K562 (cell line): Measurements from ENCODE around the gene PSMA5. TPM values are rescaled to one million over a fixed set of nuclear protein-coding genes. Genes with fewer than 3 reads are reported as not detected.
A peak's percentile ranks its signal among the peaks of the same experiment; 100 is the strongest.

Experiments used
- CEBPG ChIP-seq, 3 experiments: fragments of 200-800 bp in 1 of 3; sonication (Bioruptor generic) in 1 of 3; sonication (generic) in 1 of 3; formaldehyde crosslinking in 1 of 3; IDR thresholded peaks in 2 of 3; conservative IDR thresholded peaks in 1 of 3; 2 replicates each; pipeline versions ENCODE4 v1.6.1 to v1.8.0; 2016 to 2022; ENCODE audit warnings: missing compliant biosample characterization in 2 of 3, missing genetic modification characterization in 2 of 3, mild to moderate bottlenecking in 1 of 3, missing genetic modification reagents in 1 of 3
- FOXJ3 ChIP-seq: sonication (generic); formaldehyde crosslinking; IDR thresholded peaks from 2 replicates; pipeline ENCODE4 v1.4.0; 2020; ENCODE audit warnings: mild to moderate bottlenecking, missing genetic modification reagents
- HDAC1 ChIP-seq, 2 experiments: fragments of 450-650 bp; IDR thresholded peaks; 2 replicates each; pipeline ENCODE4 v1.6.1; 2016 to 2017; ENCODE audit warnings: inconsistent platforms in 1 of 2, mild to moderate bottlenecking in 1 of 2, moderate library complexity in 1 of 2
- HDAC2 ChIP-seq: fragments of 450-650 bp; IDR thresholded peaks from 2 replicates; pipeline ENCODE4 v1.6.1; 2016; ENCODE audit warnings: mild to moderate bottlenecking
- HDGF ChIP-seq: fragments of 450-650 bp; IDR thresholded peaks from 2 replicates; pipeline ENCODE4 v1.6.1; 2016
- HLTF ChIP-seq: fragments of 450-650 bp; IDR thresholded peaks from 2 replicates; pipeline ENCODE4 v1.6.1; 2016
- HOXB6 ChIP-seq: fragments of 250-450 bp; sonication (Bioruptor Pico); IDR thresholded peaks from 2 replicates; pipeline ENCODE4 v1.5.1; 2022; ENCODE audit warnings: mild to moderate bottlenecking, borderline replicate concordance
- JUND ChIP-seq, 2 experiments: IDR thresholded peaks; 2 replicates in 1 of 2; 3 replicates in 1 of 2; pipeline ENCODE4 v1.6.1; 2011; ENCODE audit warnings: borderline replicate concordance in 2 of 2, low read depth in 2 of 2, low read length in 2 of 2, improper control_type of control experiment in 1 of 2, missing biosample characterization in 1 of 2, missing genetic modification characterization in 1 of 2, missing genetic modification reagents in 1 of 2
- KHSRP ChIP-seq: fragments of 450-650 bp; IDR thresholded peaks from 2 replicates; pipeline ENCODE4 v1.6.1; 2017
- MITF ChIP-seq: IDR thresholded peaks from 2 replicates; pipeline ENCODE4 v1.6.1; 2014; ENCODE audit warnings: antibody characterized with exemption
- NONO ChIP-seq, 2 experiments: fragments of 200-400 bp in 1 of 2; fragments of 450-650 bp in 1 of 2; formaldehyde crosslinking in 1 of 2; IDR thresholded peaks; 2 replicates each; pipeline ENCODE4 v1.6.1; 2017; ENCODE audit warnings: low read depth in 2 of 2, mild to moderate bottlenecking in 2 of 2, moderate library complexity in 2 of 2, low read length in 1 of 2
- NR4A1 ChIP-seq, 2 experiments: fragments of 250-450 bp in 1 of 2; fragments of 450-650 bp in 1 of 2; sonication (Bioruptor Pico) in 1 of 2; IDR thresholded peaks; 2 replicates each; pipeline versions ENCODE4 v1.4.0 to v1.6.1; 2016 to 2020; ENCODE audit warnings: mild to moderate bottlenecking in 2 of 2, missing compliant biosample characterization in 1 of 2, missing genetic modification characterization in 1 of 2, moderate library complexity in 1 of 2
- PML ChIP-seq: IDR thresholded peaks from 2 replicates; pipeline ENCODE4 v1.6.1; 2012; ENCODE audit warnings: low read length, inconsistent platforms
- PRPF4 ChIP-seq: fragments of 200-400 bp; formaldehyde crosslinking; IDR thresholded peaks from one replicate; pipeline ENCODE4 v1.6.1; 2017; ENCODE audit warnings: low read length, low read depth, mild to moderate bottlenecking; ENCODE audit not compliant: insufficient read depth, poor library complexity, severe bottlenecking
- SMARCA5 ChIP-seq: fragments of 450-650 bp; IDR thresholded peaks from 2 replicates; pipeline ENCODE4 v1.6.1; 2016
- STAT6 ChIP-seq: sonication (generic); formaldehyde crosslinking; IDR thresholded peaks from 2 replicates; pipeline ENCODE4 v1.8.1; 2023; ENCODE audit warnings: mild to moderate bottlenecking, missing genetic modification reagents
- ZNF143 ChIP-seq: sonication (generic); formaldehyde crosslinking; IDR thresholded peaks from 2 replicates; pipeline ENCODE4 v1.9.0; 2022; ENCODE audit warnings: mild to moderate bottlenecking, missing genetic modification reagents
- ZNF23 ChIP-seq: fragments of 250-450 bp; sonication (Bioruptor Pico); IDR thresholded peaks from 2 replicates; pipeline ENCODE4 v1.4.0; 2020; ENCODE audit warnings: mild to moderate bottlenecking
- ZNF24 ChIP-seq: fragments of 450-650 bp; IDR thresholded peaks from 2 replicates; pipeline ENCODE4 v1.6.1; 2016
- ZNF408 ChIP-seq: fragments of 250-450 bp; sonication (Bioruptor Pico); IDR thresholded peaks from 2 replicates; pipeline ENCODE4 v1.4.0; 2020; ENCODE audit warnings: low read depth, mild to moderate bottlenecking, moderate library complexity
- ZNF41 ChIP-seq: fragments of 250-450 bp; sonication (Bioruptor Pico); conservative IDR thresholded peaks from 2 replicates; pipeline ENCODE4 v1.4.0; 2020; ENCODE audit warnings: mild to moderate bottlenecking
- ZNF785 ChIP-seq: fragments of 250-450 bp; sonication (Bioruptor Pico); IDR thresholded peaks from 2 replicates; pipeline ENCODE4 v1.4.0; 2020; ENCODE audit warnings: mild to moderate bottlenecking
- polyA plus RNA-seq, 8 experiments: library from polyadenylated mRNA; depleted of rRNA in 4 of 8; stranded (reverse) in 5 of 8; unstranded in 3 of 8; fragments of >200 nt; fragmentation: Nextera tagmentation in 2 of 8; fragmentation: Illumina TruSeq in 1 of 8; extraction: Ambion mirVana in 2 of 8; extraction: Trizol in 1 of 8; gene quantifications; 2 replicates each; pipeline versions ENCODE4 v1.2.1 to v1.2.3, GENCODE V29; 2011 to 2014; ENCODE audit warnings: inconsistent platforms in 1 of 8, missing spikeins in 1 of 8
- total RNA-seq, 7 experiments: library from RNA; depleted of rRNA in 6 of 7; stranded (reverse); fragments of >200 nt in 6 of 7; fragmentation: Illumina TruSeq in 2 of 7; extraction: Trizol in 2 of 7; gene quantifications; 2 replicates each; pipeline versions ENCODE4 v1.2.1 to v1.2.3, GENCODE V29; 2011 to 2021; ENCODE audit warnings: low replicate concordance in 1 of 7
- TF ChIP-seq, protein P1 (sequence below): fragments of 450-650 bp; IDR thresholded peaks from 2 replicates; pipeline ENCODE4 v1.6.1; 2018; ENCODE audit warnings: mild to moderate bottlenecking, low read depth; ENCODE audit not compliant: partially characterized antibody

The PSMA5 gene
- total and polyA plus RNA-seq, 9 of the 15 experiments (the other 6 are each of a cell fraction or from before 2014, with no cell fraction given), result 82.6 to 542 (median 287) TPM

DNA sequence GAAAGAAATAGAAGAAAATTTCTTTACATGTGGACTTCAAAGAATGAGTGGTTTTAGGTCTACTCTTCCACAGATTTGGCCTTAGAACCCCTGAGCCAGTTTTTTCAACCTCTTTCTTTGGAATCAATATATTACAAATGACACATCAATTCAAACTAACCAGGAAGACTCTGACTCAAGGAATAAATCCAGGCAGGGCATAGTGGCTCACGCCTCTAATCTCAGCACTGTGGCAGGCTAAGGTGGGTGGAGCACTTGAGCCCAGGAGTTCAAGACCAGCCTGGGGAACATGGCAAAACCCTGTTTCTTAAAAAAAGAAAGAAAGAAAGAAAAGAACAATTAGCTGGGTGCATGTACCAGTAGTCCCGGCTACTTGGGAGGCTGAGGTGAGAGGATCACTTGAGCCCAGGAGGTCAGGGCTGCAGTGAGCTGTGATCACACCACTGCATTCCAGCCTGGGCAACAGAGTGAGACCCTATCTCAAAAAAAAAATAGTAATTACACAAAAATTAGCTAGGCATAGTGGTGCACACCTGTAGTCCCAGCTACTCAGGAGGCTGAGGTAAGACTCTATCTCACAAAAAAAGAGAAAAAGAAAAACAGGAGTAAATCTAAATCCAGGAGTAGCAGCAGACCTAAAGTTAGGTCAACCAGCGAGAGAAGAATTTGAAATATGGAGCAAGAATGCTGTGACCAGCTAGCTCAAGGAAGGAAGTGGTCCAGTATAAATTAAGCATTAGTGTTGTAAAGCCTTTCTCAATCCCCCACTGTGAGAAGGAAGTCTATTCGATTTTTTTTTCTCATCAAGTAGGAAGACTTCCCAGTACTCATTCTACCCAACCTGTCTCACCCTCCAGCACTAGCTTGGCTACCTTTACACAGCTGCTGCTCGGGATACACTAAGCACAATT, 30.4 kb downstream of the PSMA5 start (continued):
- TF ChIP-seq STAT6 (no peak), MITF (no peak), JUND (IDR thresholded peaks at IDR 0.05; ENCODE audit: borderline replicate concordance, low read depth, low read length) (no peak), JUND (tag; IDR thresholded peaks at IDR 0.05; ENCODE audit: borderline replicate concordance, low read depth, low read length) (no peak), FOXJ3 (CRISPR knock-in tag) (no peak), NR4A1 (CRISPR knock-in tag; IDR thresholded peaks at IDR 0.05) (no peak), NR4A1 (tag; IDR thresholded peaks at IDR 0.05) (no peak), SMARCA5 (peak; percentile 68; the same call in 1 of the 2 replicates), ZNF23 (no peak), NONO (IDR thresholded peaks at IDR 0.05; ENCODE audit: low read depth in 2 of 2, low read length in 1 of 2) (no peak), ZNF408 (no peak), CEBPG (CRISPR knock-in tag; IDR thresholded peaks at IDR 0.05) (no peak), CEBPG (tag; conservative IDR thresholded peaks at IDR 0.05 in 1 of 2, IDR thresholded peaks at IDR 0.05 in 1 of 2) (no peak), HOXB6 (no peak), ZNF41 (CRISPR knock-in tag) (no peak), HDAC1 (IDR thresholded peaks at IDR 0.05) (peak in 1 of 2 experiments; percentile 24; a peak in 1 of 4 replicates), ZNF785 (CRISPR knock-in tag) (no peak), ZNF24 (no peak), ZNF143 (no peak), KHSRP (no peak), HLTF (0 out of 2 replicates have a peak, but pooled peaks have one; percentile 36), HDAC2 (0 out of 2 replicates have a peak, but pooled peaks have one; percentile 13), PML (no peak), PRPF4 (no peak), HDGF (peak; percentile 73; the same call in 1 of the 2 replicates)
- TF ChIP-seq, protein P1, sequence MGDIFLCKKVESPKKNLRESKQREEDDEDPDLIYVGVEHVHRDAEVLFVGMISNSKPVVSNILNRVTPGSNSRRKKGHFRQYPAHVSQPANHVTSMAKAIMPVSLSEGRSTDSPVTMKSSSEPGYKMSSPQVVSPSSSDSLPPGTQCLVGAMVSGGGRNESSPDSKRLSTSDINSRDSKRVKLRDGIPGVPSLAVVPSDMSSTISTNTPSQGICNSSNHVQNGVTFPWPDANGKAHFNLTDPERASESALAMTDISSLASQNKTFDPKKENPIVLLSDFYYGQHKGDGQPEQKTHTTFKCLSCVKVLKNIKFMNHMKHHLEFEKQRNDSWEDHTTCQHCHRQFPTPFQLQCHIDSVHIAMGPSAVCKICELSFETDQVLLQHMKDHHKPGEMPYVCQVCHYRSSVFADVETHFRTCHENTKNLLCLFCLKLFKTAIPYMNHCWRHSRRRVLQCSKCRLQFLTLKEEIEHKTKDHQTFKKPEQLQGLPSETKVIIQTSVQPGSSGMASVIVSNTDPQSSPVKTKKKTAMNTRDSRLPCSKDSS, result no peak
